GM12873 (cell line): ENCODE data around the gene MUC16.

Experiments used
- TF ChIP-seq, protein P1 (sequence below): IDR thresholded peaks from 2 replicates; pipeline ENCODE4 v1.5.1; 2012; ENCODE audit warnings: low read depth, mild to moderate bottlenecking, moderate library complexity, low read length, control low read depth; ENCODE audit not compliant: insufficient read depth; ENCODE audit errors: missing control alignments

MUC16 gene

DNA sequence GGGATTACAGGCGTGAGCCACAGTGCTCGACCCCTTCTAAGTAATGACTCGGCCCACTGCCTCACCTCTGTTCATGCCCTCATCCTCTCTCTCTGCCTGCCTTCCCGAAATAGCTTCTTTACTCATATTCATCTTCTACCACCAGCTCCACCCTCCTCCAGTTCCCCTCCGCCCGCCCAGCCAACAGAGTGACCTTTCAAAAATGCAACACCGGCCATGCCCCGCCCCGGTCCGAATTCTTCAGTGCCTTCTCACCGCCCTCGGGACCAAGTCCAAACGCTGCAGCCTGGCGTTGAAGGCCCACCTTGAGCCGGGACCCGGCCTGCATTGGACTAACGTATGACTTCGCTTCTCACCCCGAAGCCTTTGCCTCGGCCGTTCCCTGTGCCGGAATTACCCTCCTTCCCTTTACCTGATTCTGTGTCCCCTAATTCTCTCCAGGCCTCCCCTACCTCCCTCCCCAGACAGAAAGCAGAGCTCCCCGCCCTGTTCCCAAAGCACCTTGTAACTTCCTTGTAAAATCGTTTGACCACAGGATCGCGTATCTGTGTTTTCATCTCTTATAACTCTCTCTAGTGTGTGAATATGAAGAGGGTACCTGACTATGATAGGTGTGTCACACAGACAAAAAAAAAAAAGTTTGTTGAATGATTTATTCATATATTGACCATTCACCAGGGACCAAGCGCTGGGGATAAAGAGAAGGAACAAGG lies 8.1 kb upstream of the MUC16 start:
- TF ChIP-seq, protein P1, sequence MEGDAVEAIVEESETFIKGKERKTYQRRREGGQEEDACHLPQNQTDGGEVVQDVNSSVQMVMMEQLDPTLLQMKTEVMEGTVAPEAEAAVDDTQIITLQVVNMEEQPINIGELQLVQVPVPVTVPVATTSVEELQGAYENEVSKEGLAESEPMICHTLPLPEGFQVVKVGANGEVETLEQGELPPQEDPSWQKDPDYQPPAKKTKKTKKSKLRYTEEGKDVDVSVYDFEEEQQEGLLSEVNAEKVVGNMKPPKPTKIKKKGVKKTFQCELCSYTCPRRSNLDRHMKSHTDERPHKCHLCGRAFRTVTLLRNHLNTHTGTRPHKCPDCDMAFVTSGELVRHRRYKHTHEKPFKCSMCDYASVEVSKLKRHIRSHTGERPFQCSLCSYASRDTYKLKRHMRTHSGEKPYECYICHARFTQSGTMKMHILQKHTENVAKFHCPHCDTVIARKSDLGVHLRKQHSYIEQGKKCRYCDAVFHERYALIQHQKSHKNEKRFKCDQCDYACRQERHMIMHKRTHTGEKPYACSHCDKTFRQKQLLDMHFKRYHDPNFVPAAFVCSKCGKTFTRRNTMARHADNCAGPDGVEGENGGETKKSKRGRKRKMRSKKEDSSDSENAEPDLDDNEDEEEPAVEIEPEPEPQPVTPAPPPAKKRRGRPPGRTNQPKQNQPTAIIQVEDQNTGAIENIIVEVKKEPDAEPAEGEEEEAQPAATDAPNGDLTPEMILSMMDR, result no peak

DNA sequence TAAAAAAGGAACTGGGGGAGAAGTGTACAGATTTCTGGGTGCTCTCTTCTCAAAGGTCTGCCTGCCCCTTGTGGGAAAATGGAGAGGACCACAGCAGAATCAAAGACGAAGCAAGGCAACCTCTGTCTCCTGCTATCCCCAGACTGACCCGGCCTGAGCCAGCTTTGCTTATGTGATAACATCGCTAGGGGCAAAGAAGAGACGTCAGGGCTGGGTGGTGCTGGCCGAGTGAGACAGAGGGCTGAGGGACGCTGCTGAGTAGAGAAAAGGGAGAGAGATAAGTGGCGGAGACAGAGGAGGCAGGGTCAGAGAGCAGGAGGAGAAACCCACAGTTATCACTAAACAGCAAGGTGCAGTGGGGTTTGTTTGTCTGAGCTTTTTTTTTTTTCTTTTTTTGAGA lies 4.6 kb upstream of the MUC16 start:
- TF ChIP-seq, protein P1, result no peak

DNA sequence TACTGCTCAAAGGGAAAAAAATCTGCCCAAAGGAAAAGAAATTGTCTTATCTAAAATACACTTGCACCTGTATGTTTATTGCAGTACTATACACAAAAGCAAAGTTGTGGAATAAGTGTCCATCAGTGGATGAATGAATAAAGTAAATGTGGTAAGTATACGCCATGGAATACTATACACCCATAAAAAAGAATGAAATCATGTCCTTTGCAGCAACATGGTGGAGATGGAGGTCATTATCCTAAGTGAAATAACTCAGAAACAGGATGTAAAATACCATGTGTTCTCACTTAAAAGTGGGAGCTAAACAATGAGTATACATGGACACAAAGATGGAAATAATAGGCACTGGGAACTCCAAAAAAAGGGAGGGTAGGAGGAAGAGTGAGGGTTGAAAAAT lies 3.8 kb upstream of the MUC16 start:
- TF ChIP-seq, protein P1, result no peak

DNA sequence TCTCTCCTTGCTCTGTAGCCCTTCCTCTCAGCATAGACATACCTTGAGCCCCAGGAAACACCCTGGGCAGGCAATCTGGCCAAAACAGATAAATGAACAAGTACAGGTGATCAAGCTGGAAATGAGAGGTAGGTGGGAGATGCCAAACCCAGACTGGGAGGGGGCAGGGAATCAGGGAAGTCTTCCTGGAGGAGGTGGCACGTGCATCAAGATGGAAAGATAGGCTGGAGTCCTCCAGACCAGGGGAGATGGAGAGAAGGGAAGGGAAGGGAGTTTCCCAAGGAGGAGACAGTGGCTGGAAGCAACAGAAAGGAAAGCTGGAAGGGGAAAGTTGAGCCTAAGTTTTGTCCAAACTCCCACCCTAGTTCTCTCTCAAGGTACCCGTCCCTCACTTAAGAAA lies 1.7 kb upstream of the MUC16 start:
- TF ChIP-seq, protein P1, result no peak

DNA sequence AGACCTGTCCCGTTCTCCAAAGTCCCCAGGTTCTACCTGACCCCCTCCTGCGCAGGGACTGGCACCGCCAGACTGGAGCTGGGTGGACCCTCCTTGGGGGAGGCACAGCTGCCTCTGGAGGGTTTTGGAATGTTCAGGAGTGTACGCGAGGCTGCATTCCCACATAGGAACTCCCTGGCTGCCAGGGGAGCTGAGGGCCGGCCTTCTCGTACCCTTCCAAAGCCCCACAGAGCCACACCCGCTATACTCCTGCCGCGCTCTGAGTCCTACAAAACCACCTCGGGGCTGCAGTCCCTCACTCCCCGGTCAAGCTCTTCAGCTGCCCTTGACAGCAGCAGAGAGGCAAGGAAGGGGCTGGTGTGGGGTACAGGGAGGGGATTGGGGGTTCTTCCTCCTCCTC lies 484 bp upstream of the MUC16 start:
- TF ChIP-seq, protein P1, result no peak

DNA sequence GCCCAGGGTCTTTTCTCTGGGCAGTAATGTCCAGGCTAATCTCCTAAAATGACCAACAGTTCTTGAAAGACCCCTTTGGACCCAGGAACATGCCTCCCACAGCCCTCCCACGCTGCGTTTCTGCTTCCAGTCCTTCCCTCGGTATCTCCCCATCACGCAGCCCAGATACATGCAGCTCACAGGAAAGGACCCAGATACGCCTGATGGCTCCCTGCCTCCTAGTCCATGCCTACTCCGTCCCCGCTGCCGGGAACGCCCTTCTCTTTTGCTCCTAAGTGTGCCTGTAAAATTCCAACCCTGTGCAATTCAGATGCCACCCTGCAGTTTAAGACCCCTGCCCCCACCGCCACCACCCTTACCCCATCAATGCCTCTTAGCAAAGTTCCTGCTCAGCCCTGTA lies 778 bp downstream of the MUC16 start:
- TF ChIP-seq, protein P1, result no peak

DNA sequence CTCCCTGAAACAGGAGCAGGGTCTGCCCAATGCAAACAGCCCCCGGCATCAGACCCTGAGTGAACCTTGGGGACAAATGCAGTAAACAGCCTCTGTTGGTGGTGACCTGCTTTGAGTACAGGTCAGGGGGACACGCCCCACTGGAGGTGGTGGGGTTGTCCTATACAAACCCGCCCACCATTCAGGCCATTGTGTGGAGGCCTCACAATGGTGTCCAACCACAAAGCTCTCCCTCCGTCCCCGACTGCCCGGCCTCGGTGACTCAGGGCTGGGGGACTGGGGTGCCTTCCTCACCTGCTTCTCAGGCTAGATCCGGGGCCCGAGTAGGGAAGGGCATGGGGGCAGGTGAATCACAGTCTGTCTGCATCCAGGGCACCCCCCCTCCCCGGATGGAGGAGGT lies 1.5 kb downstream of the MUC16 start:
- TF ChIP-seq, protein P1, result no peak
